Mesendoderm (in vitro differentiated cells): ENCODE data around the gene RPAP3.

Source experiments
- DNase-seq: peaks from one replicate; pipeline ENCODE4 v3.0.0; 2013
- H2AK5ac ChIP-seq: 2 replicates; pipeline ENCODE4 v1.6.1; 2013; ENCODE audit warnings: low read length, inconsistent platforms
- H2BK120ac ChIP-seq: 2 replicates; pipeline ENCODE4 v1.6.1; 2013; ENCODE audit warnings: low read depth, mild to moderate bottlenecking, low read length, moderate library complexity, mixed read lengths
- H2BK15ac ChIP-seq: replicated peaks from 2 replicates; pipeline ENCODE4 v1.6.1; 2013; ENCODE audit warnings: low read depth, mild to moderate bottlenecking, moderate library complexity
- H2BK5ac ChIP-seq: 2 replicates; pipeline ENCODE4 v1.6.1; 2013; ENCODE audit warnings: low read length, inconsistent platforms
- H3K18ac ChIP-seq: 2 replicates; pipeline ENCODE4 v1.6.1; 2013; ENCODE audit warnings: mild to moderate bottlenecking, low read length, mixed read lengths
- H3K23ac ChIP-seq: one replicate; pipeline ENCODE4 v1.6.1; 2013; ENCODE audit warnings: low read length
- H3K27ac ChIP-seq: 2 replicates; pipeline ENCODE4 v1.5.1; 2013; ENCODE audit warnings: low read depth, mild to moderate bottlenecking, inconsistent platforms, low read length, moderate library complexity
- H3K27me3 ChIP-seq: 2 replicates; pipeline ENCODE4 v1.6.1; 2013; ENCODE audit warnings: low read length, control low read depth, mild to moderate bottlenecking, inconsistent platforms; ENCODE audit not compliant: insufficient read depth, poor library complexity
- H3K36me3 ChIP-seq: 2 replicates; pipeline ENCODE4 v1.6.1; 2013; ENCODE audit warnings: low read length, inconsistent platforms; ENCODE audit not compliant: control insufficient read depth, insufficient read depth
- H3K4ac ChIP-seq: one replicate; pipeline ENCODE4 v1.6.1; 2013; ENCODE audit warnings: low read depth, mild to moderate bottlenecking, low read length, moderate library complexity
- H3K4me1 ChIP-seq: 2 replicates; pipeline ENCODE4 v1.6.1; 2013; ENCODE audit warnings: low read depth, low read length, inconsistent platforms; ENCODE audit not compliant: control insufficient read depth
- H3K4me2 ChIP-seq: 2 replicates; pipeline ENCODE4 v1.6.1; 2013; ENCODE audit warnings: low read length
- H3K4me3 ChIP-seq: 2 replicates; pipeline ENCODE4 v1.5.1; 2013; ENCODE audit warnings: mild to moderate bottlenecking, low read length
- H3K56ac ChIP-seq: one replicate; pipeline ENCODE4 v1.6.1; 2013; ENCODE audit warnings: low read length
- H3K79me1 ChIP-seq: 2 replicates; pipeline ENCODE4 v1.6.1; 2013; ENCODE audit warnings: low read length, inconsistent platforms
- H3K79me2 ChIP-seq: 2 replicates; pipeline ENCODE4 v1.6.1; 2013; ENCODE audit warnings: mild to moderate bottlenecking, low read length; ENCODE audit not compliant: control insufficient read depth, insufficient read depth
- H3K9ac ChIP-seq: 2 replicates; pipeline ENCODE4 v1.6.1; 2013; ENCODE audit warnings: low read length, inconsistent platforms
- H4K5ac ChIP-seq: one replicate; pipeline ENCODE4 v1.6.1; 2013; ENCODE audit warnings: low read length
- H4K8ac ChIP-seq: one replicate; pipeline ENCODE4 v1.6.1; 2013; ENCODE audit warnings: low read depth, mild to moderate bottlenecking, control low read depth, low read length, moderate library complexity
- WGBS: extraction: QIAGEN DNeasy Blood & Tissue Kit; methylation state at CpG from one replicate; pipeline ENCODE4 v1.1.7; 2013; ENCODE audit warnings: low lambda C conversion rate, missing lambda C conversion rate; ENCODE audit not compliant: insufficient coverage; ENCODE audit errors: extremely low coverage; 5-methylcytosine and 5-hydroxymethylcytosine counted together

Gene RPAP3

GRCh38 chr12:47715877-47716548 lies 10.2 kb upstream of the RPAP3 start:
- H4K8ac ChIP-seq: no peak overlapping the region
- no peak overlapping the region for H4K5ac ChIP-seq
- no peak overlapping the region for H3K27ac ChIP-seq
- H3K4me1 ChIP-seq: no peaks in the 10 kb centered on the region
- no peaks in the 10 kb centered on the region for H3K79me1 ChIP-seq
- H3K27me3 ChIP-seq: no peaks in the 10 kb centered on the region
- H2AK5ac ChIP-seq: no peak overlapping the region
- no peak for DNase-seq
- no peak overlapping the region for H3K4me3 ChIP-seq
- H2BK120ac ChIP-seq: no peak overlapping the region
- H3K56ac ChIP-seq: no peak overlapping the region
- H3K4me2 ChIP-seq: no peak overlapping the region
- no peaks in the 10 kb centered on the region for H3K36me3 ChIP-seq
- no CpG with 5 or more reads among the region's 13 CpGs for WGBS
- H3K79me2 ChIP-seq: no peaks in the 10 kb centered on the region
- H3K9ac ChIP-seq: no peak overlapping the region
- H3K18ac ChIP-seq: no peak overlapping the region
- H2BK5ac ChIP-seq: no peak overlapping the region
- H3K4ac ChIP-seq: no peak overlapping the region
- H3K23ac ChIP-seq: no peak overlapping the region
- no peak overlapping the region for H2BK15ac ChIP-seq

- Histone ChIP-seq H3K4ac (no peak overlapping the region), H3K4me1 (no peaks in the 10 kb centered on the region), H2AK5ac (no peak overlapping the region), H3K27me3 (no peaks in the 10 kb centered on the region), H2BK15ac (no peak overlapping the region), H3K56ac (no peak overlapping the region), H4K5ac (no peak overlapping the region), H3K9ac (no peak overlapping the region), H3K27ac (no peak overlapping the region), H3K36me3 (no peaks in the 10 kb centered on the region), H2BK120ac (no peak overlapping the region), H3K79me2 (no peaks in the 10 kb centered on the region), H4K8ac (no peak overlapping the region), H3K23ac (no peak overlapping the region), H3K4me2 (no peak overlapping the region), H3K79me1 (no peaks in the 10 kb centered on the region), H3K4me3 (no peak overlapping the region), H3K18ac (no peak overlapping the region), H2BK5ac (no peak overlapping the region)
- peak; percentile 89 for DNase-seq
- WGBS: no CpG with 5 or more reads among the region's 10 CpGs
Observed at GRCh38 chr12:47715393-47715876, 9.6 kb upstream of the RPAP3 start.

GRCh38 chr12:47714826-47715386 lies 9.1 kb upstream of the RPAP3 start:
- H2AK5ac ChIP-seq: no peak overlapping the region
- no peaks in the 10 kb centered on the region for H3K79me1 ChIP-seq
- no peak overlapping the region for H3K56ac ChIP-seq
- no peaks in the 10 kb centered on the region for H3K36me3 ChIP-seq
- no peaks in the 10 kb centered on the region for H3K4me1 ChIP-seq
- H3K27me3 ChIP-seq: no peaks in the 10 kb centered on the region
- H3K4ac ChIP-seq: no peak overlapping the region
- H3K4me2 ChIP-seq: no peak overlapping the region
- no CpG with 5 or more reads among the region's 5 CpGs for WGBS
- H2BK15ac ChIP-seq: no peak overlapping the region
- H2BK120ac ChIP-seq: no peak overlapping the region
- no peaks in the 10 kb centered on the region for H3K79me2 ChIP-seq
- no peak overlapping the region for H3K4me3 ChIP-seq
- H3K27ac ChIP-seq: no peak overlapping the region
- no peak overlapping the region for H3K18ac ChIP-seq
- H2BK5ac ChIP-seq: no peak overlapping the region
- H4K5ac ChIP-seq: no peak overlapping the region
- no peak overlapping the region for H3K23ac ChIP-seq
- no peak for DNase-seq
- H4K8ac ChIP-seq: no peak overlapping the region
- H3K9ac ChIP-seq: no peak overlapping the region

- H3K56ac ChIP-seq: no peak overlapping the region
- H3K4me2 ChIP-seq: no peak overlapping the region
- no peaks in the 10 kb centered on the region for H3K36me3 ChIP-seq
- H4K5ac ChIP-seq: no peak overlapping the region
- DNase-seq: no peak
- no peak overlapping the region for H3K18ac ChIP-seq
- H3K4ac ChIP-seq: no peak overlapping the region
- no peak overlapping the region for H2BK5ac ChIP-seq
- no peak overlapping the region for H3K9ac ChIP-seq
- H3K4me1 ChIP-seq: no peaks in the 10 kb centered on the region
- H2BK120ac ChIP-seq: no peak overlapping the region
- H3K23ac ChIP-seq: no peak overlapping the region
- H3K27ac ChIP-seq: no peak overlapping the region
- H2AK5ac ChIP-seq: no peak overlapping the region
- H3K79me2 ChIP-seq: no peaks in the 10 kb centered on the region
- no peaks in the 10 kb centered on the region for H3K79me1 ChIP-seq
- no peak overlapping the region for H2BK15ac ChIP-seq
- H3K27me3 ChIP-seq: no peaks in the 10 kb centered on the region
- no peak overlapping the region for H3K4me3 ChIP-seq
- no CpG with 5 or more reads among the region's 6 CpGs for WGBS
- no peak overlapping the region for H4K8ac ChIP-seq
Observed at GRCh38 chr12:47712171-47712570, 6.3 kb upstream of the RPAP3 start.

- no peaks in the 10 kb centered on the region for H3K4me1 ChIP-seq
- H4K8ac ChIP-seq: no peak overlapping the region
- H3K4me3 ChIP-seq: no peak overlapping the region
- no peak overlapping the region for H4K5ac ChIP-seq
- WGBS: no CpG with 5 or more reads among the region's 5 CpGs
- no peaks in the 10 kb centered on the region for H3K27me3 ChIP-seq
- DNase-seq: no peak
- peak overlapping the region; percentile 11 for H3K56ac ChIP-seq
- no peaks in the 10 kb centered on the region for H3K36me3 ChIP-seq
- H2BK15ac ChIP-seq: no peak overlapping the region
- H3K4me2 ChIP-seq: no peak overlapping the region
- no peak overlapping the region for H2AK5ac ChIP-seq
- H2BK120ac ChIP-seq: no peak overlapping the region
- no peak overlapping the region for H3K27ac ChIP-seq
- no peak overlapping the region for H3K23ac ChIP-seq
- no peaks in the 10 kb centered on the region for H3K79me2 ChIP-seq
- no peak overlapping the region for H2BK5ac ChIP-seq
- no peak overlapping the region for H3K18ac ChIP-seq
- H3K9ac ChIP-seq: no peak overlapping the region
- no peaks in the 10 kb centered on the region for H3K79me1 ChIP-seq
- no peak overlapping the region for H3K4ac ChIP-seq
Observed at GRCh38 chr12:47711448-47711847, 5.6 kb upstream of the RPAP3 start.

- H3K36me3 ChIP-seq: no peaks in the 10 kb centered on the region
- H3K79me1 ChIP-seq: no peaks in the 10 kb centered on the region
- H3K4me2 ChIP-seq: no peak overlapping the region
- H2BK15ac ChIP-seq: no peak overlapping the region
- H3K4ac ChIP-seq: no peak overlapping the region
- peaks cover 2% of the 10 kb centered on the region for H3K79me2 ChIP-seq
- no peaks in the 10 kb centered on the region for H3K27me3 ChIP-seq
- no peak overlapping the region for H3K27ac ChIP-seq
- no peak overlapping the region for H4K8ac ChIP-seq
- DNase-seq: no peak
- H3K9ac ChIP-seq: no peak overlapping the region
- no peak overlapping the region for H3K4me3 ChIP-seq
- H3K4me1 ChIP-seq: no peaks in the 10 kb centered on the region
- H2BK5ac ChIP-seq: no peak overlapping the region
- no peak overlapping the region for H2BK120ac ChIP-seq
- H2AK5ac ChIP-seq: no peak overlapping the region
- no peak overlapping the region for H4K5ac ChIP-seq
- H3K56ac ChIP-seq: no peak overlapping the region
- H3K23ac ChIP-seq: no peak overlapping the region
- no peak overlapping the region for H3K18ac ChIP-seq
Observed at GRCh38 chr12:47710278-47710677, 4.4 kb upstream of the RPAP3 start.
